ENCODE data around the gene CETN2. TPM values are rescaled to one million over a fixed set of nuclear protein-coding genes. Genes with fewer than 3 reads are reported as not detected.

CETN2 gene
- total RNA-seq, 1 experiment from 2014 or later = 63.3 TPM

DNA sequence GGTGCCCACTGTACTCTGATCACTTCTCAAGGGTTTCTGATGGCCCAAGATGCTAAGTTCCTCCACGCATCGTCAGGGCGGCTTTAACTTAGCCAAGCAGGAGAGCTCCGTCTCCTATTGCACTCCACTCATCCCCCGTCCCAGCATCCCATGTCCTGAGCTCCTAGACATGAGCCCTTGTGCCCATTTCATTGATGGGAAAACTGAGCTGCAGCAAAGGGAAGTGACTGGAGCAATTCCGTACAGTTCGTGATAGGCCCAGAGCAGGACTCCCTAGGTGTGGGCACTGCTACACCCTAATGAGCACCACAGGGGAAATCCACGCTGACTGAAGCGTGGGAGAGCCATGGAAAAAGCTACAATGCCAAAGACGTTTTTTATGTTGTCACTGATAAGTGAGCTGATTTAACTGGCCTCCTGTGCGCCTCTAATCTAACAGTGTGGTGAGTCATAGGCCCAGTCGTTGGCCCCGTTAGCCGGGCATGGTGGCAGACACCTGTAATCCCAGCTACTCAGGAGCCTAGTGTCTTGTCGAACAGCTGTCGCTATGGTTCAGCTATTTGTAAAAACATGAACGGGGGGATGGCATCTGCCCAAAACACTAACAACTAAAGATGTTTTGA lies 15.2 kb upstream of the CETN2 start:
- 0 out of 2 replicates have a peak, but pooled peaks have one; percentile 42 for ATAC-seq
- in situ Hi-C loops (cut with HindIII; ENCODE audit: low pct_unique_long_range_greater_than_20kb, low sequenced_read_pairs) = no loop called here
- no TSS peak for BruUV-seq (replicated peaks)
- no peaks in the 10 kb centered on the region for H3K4me1 ChIP-seq (ENCODE audit: control insufficient read depth, insufficient read depth, low read length)
- no peaks in the 10 kb centered on the region for H3K27me3 ChIP-seq (ENCODE audit: control insufficient read depth, insufficient read depth, low read length)
- TF ChIP-seq TCF7L2 (IDR thresholded peaks at IDR 0.05; ENCODE audit: low read depth, low read length) (no peak), POLR2AphosphoS5 (IDR thresholded peaks at IDR 0.05; ENCODE audit: low read depth, low read length) (no peak), SIN3A (IDR thresholded peaks at IDR 0.05; ENCODE audit: borderline replicate concordance, insufficient read depth, low read depth, low read length) (no peak)
- TF ChIP-seq, protein P1, sequence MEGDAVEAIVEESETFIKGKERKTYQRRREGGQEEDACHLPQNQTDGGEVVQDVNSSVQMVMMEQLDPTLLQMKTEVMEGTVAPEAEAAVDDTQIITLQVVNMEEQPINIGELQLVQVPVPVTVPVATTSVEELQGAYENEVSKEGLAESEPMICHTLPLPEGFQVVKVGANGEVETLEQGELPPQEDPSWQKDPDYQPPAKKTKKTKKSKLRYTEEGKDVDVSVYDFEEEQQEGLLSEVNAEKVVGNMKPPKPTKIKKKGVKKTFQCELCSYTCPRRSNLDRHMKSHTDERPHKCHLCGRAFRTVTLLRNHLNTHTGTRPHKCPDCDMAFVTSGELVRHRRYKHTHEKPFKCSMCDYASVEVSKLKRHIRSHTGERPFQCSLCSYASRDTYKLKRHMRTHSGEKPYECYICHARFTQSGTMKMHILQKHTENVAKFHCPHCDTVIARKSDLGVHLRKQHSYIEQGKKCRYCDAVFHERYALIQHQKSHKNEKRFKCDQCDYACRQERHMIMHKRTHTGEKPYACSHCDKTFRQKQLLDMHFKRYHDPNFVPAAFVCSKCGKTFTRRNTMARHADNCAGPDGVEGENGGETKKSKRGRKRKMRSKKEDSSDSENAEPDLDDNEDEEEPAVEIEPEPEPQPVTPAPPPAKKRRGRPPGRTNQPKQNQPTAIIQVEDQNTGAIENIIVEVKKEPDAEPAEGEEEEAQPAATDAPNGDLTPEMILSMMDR (IDR thresholded peaks at IDR 0.05) = no peak
- TF ChIP-seq, protein P2, sequence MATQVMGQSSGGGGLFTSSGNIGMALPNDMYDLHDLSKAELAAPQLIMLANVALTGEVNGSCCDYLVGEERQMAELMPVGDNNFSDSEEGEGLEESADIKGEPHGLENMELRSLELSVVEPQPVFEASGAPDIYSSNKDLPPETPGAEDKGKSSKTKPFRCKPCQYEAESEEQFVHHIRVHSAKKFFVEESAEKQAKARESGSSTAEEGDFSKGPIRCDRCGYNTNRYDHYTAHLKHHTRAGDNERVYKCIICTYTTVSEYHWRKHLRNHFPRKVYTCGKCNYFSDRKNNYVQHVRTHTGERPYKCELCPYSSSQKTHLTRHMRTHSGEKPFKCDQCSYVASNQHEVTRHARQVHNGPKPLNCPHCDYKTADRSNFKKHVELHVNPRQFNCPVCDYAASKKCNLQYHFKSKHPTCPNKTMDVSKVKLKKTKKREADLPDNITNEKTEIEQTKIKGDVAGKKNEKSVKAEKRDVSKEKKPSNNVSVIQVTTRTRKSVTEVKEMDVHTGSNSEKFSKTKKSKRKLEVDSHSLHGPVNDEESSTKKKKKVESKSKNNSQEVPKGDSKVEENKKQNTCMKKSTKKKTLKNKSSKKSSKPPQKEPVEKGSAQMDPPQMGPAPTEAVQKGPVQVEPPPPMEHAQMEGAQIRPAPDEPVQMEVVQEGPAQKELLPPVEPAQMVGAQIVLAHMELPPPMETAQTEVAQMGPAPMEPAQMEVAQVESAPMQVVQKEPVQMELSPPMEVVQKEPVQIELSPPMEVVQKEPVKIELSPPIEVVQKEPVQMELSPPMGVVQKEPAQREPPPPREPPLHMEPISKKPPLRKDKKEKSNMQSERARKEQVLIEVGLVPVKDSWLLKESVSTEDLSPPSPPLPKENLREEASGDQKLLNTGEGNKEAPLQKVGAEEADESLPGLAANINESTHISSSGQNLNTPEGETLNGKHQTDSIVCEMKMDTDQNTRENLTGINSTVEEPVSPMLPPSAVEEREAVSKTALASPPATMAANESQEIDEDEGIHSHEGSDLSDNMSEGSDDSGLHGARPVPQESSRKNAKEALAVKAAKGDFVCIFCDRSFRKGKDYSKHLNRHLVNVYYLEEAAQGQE (IDR thresholded peaks at IDR 0.05; ENCODE audit: insufficient read depth in 1 of 2, low read depth in 2 of 2, low read length in 1 of 2) = no peak
- no peak overlapping the region for H3K4me3 ChIP-seq (ENCODE audit: low read depth in 2 of 2, low read length in 2 of 2)
- no peak for DNase-seq (ENCODE audit: low read depth, low spot score)
- no peak overlapping the region for H3K27ac ChIP-seq (ENCODE audit: low read length)
- ChIA-PET POLR2A (no interaction called here), CTCF (no interaction called here)
- intact Hi-C loops (cut with micrococcal nuclease; ENCODE audit: unreplicated experiment) = no loop called here
- H3K36me3 ChIP-seq (ENCODE audit: control insufficient read depth, insufficient read depth, low read length) = no peaks in the 10 kb centered on the region; the same call in 1 of the 2 replicates
- H3K9me3 ChIP-seq (ENCODE audit: control insufficient read depth, insufficient read depth, low read depth, low read length) = no peaks in the 10 kb centered on the region

DNA sequence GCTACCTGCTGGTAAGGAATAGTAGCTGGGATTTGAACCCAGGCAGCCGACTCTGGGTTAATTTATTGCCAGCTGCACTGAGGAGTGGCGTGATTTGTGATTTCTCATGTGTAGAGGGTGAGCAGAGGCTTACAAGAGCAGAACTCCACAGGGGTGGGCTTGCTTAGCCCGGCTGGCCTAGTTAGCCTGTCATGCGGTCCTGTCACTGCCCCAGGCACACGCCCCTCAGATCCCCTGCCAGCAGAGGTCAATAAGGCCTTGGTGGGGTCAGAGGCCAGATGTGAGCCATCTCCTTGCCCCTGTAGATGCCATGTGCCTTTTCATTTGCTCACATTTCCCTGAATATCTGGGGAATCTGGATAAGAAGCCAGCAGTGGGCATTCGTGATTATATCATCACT lies 13.7 kb upstream of the CETN2 start:
- Histone ChIP-seq H3K9me3 (ENCODE audit: control insufficient read depth, insufficient read depth, low read depth, low read length) (no peaks in the 10 kb centered on the region), H3K4me1 (ENCODE audit: control insufficient read depth, insufficient read depth, low read length) (no peaks in the 10 kb centered on the region), H3K36me3 (ENCODE audit: control insufficient read depth, insufficient read depth, low read length) (no peaks in the 10 kb centered on the region), H3K4me3 (ENCODE audit: low read depth in 2 of 2, low read length in 2 of 2) (no peak overlapping the region), H3K27me3 (ENCODE audit: control insufficient read depth, insufficient read depth, low read length) (no peaks in the 10 kb centered on the region), H3K27ac (ENCODE audit: low read length) (no peak overlapping the region)
- no peak for ATAC-seq
- no peak for DNase-seq (ENCODE audit: low read depth, low spot score)
- ChIA-PET CTCF (no interaction called here), POLR2A (no interaction called here)
- TF ChIP-seq, protein P2 (IDR thresholded peaks at IDR 0.05; ENCODE audit: insufficient read depth in 1 of 2, low read depth in 2 of 2, low read length in 1 of 2) = no peak
- no peak for TF ChIP-seq POLR2AphosphoS5 (IDR thresholded peaks at IDR 0.05; ENCODE audit: low read depth, low read length)
- no peak for TF ChIP-seq SIN3A (IDR thresholded peaks at IDR 0.05; ENCODE audit: borderline replicate concordance, insufficient read depth, low read depth, low read length)
- TF ChIP-seq, protein P1 (IDR thresholded peaks at IDR 0.05) = no peak
- TF ChIP-seq TCF7L2 (IDR thresholded peaks at IDR 0.05; ENCODE audit: low read depth, low read length) = no peak
- in situ Hi-C loops (cut with HindIII; ENCODE audit: low pct_unique_long_range_greater_than_20kb, low sequenced_read_pairs) (no loop called here), intact Hi-C loops (cut with micrococcal nuclease; ENCODE audit: unreplicated experiment) (no loop called here)
- BruUV-seq (replicated peaks) = no TSS peak

Data from Panc1 (cell line).